Measurements from ENCODE around the gene SIPA1. TPM values are rescaled to one million over a fixed set of nuclear protein-coding genes. Genes with fewer than 3 reads are reported as not detected.
A peak's percentile ranks its signal among the peaks of the same experiment; 100 is the strongest.
"Not testable (repeated sequence)": the region's sequence is repeated elsewhere in the genome, so short reads cannot be mapped to it uniquely, and the experiment has no call there.

SIPA1 gene
- total RNA-seq, 1 donor: 15.2 TPM

- DNase-seq (ENCODE audit: insufficient read length, low spot score, missing footprints): no peak
- H3K27ac ChIP-seq (ENCODE audit: low read depth, low read length): no peak overlapping the region
- H3K9me3 ChIP-seq (ENCODE audit: low read depth, low read length): no peaks in the 10 kb centered on the region
- peaks cover 32% of the 10 kb centered on the region for H4K20me1 ChIP-seq (ENCODE audit: insufficient read depth, low read length)
- peaks cover 50% of the 10 kb centered on the region for H3K79me2 ChIP-seq (ENCODE audit: insufficient read depth, low read length)
- no peak overlapping the region for H3K4me2 ChIP-seq (ENCODE audit: insufficient read depth, low read length)
- H2AFZ ChIP-seq (ENCODE audit: low read length): no peak overlapping the region
- H3K36me3 ChIP-seq (ENCODE audit: insufficient read depth, low read length): peaks cover 73% of the 10 kb centered on the region
- no peaks in the 10 kb centered on the region for H3K27me3 ChIP-seq (ENCODE audit: insufficient read depth, low read length)
- peaks cover 14% of the 10 kb centered on the region for H3K4me1 ChIP-seq (ENCODE audit: insufficient read depth, low read length)
- H3K4me3 ChIP-seq (ENCODE audit: insufficient read depth, low read length): no peak overlapping the region
- TF ChIP-seq CTCF (IDR thresholded peaks at IDR 0.05; ENCODE audit: extremely low read depth, low read depth, low read length): no peak
These were observed 20.5 kb downstream of the SIPA1 start for GRCh38 chr11:65658174-65659021.

- Histone ChIP-seq H3K27me3 (ENCODE audit: insufficient read depth, low read length) (no peaks in the 10 kb centered on the region), H3K9me3 (ENCODE audit: low read depth, low read length) (no peaks in the 10 kb centered on the region), H3K36me3 (ENCODE audit: insufficient read depth, low read length) (peaks cover 64% of the 10 kb centered on the region), H2AFZ (ENCODE audit: low read length) (no peak overlapping the region), H3K4me3 (ENCODE audit: insufficient read depth, low read length) (no peak overlapping the region), H3K79me2 (ENCODE audit: insufficient read depth, low read length) (peaks cover 50% of the 10 kb centered on the region), H3K4me1 (ENCODE audit: insufficient read depth, low read length) (peaks cover 17% of the 10 kb centered on the region), H3K4me2 (ENCODE audit: insufficient read depth, low read length) (no peak overlapping the region), H3K27ac (ENCODE audit: low read depth, low read length) (no peak overlapping the region), H4K20me1 (ENCODE audit: insufficient read depth, low read length) (peaks cover 32% of the 10 kb centered on the region)
- TF ChIP-seq CTCF (IDR thresholded peaks at IDR 0.05; ENCODE audit: extremely low read depth, low read depth, low read length): no peak
- no peak for DNase-seq (ENCODE audit: insufficient read length, low spot score, missing footprints)
These were observed 22.1 kb downstream of the SIPA1 start for GRCh38 chr11:65660038-65660437.

GRCh38 chr11:65660908-65661307 lies 23.0 kb downstream of the SIPA1 start:
- H2AFZ ChIP-seq (ENCODE audit: low read length); H3K4me3 ChIP-seq (ENCODE audit: insufficient read depth, low read length); H3K27me3 ChIP-seq (ENCODE audit: insufficient read depth, low read length); DNase-seq (ENCODE audit: insufficient read length, low spot score, missing footprints); H3K27ac ChIP-seq (ENCODE audit: low read depth, low read length); H3K4me2 ChIP-seq (ENCODE audit: insufficient read depth, low read length); H3K9me3 ChIP-seq (ENCODE audit: low read depth, low read length): not testable (repeated sequence)
- Histone ChIP-seq H3K79me2 (ENCODE audit: insufficient read depth, low read length) (peaks cover 50% of the 10 kb centered on the region), H4K20me1 (ENCODE audit: insufficient read depth, low read length) (peaks cover 32% of the 10 kb centered on the region), H3K36me3 (ENCODE audit: insufficient read depth, low read length) (peaks cover 55% of the 10 kb centered on the region), H3K4me1 (ENCODE audit: insufficient read depth, low read length) (peaks cover 17% of the 10 kb centered on the region)

- Histone ChIP-seq H3K4me3 (ENCODE audit: insufficient read depth, low read length) (peak overlapping the region; percentile 96), H3K4me1 (ENCODE audit: insufficient read depth, low read length) (peaks cover 17% of the 10 kb centered on the region), H4K20me1 (ENCODE audit: insufficient read depth, low read length) (peaks cover 32% of the 10 kb centered on the region), H3K4me2 (ENCODE audit: insufficient read depth, low read length) (peak overlapping the region; percentile 100), H3K27ac (ENCODE audit: low read depth, low read length) (peak overlapping the region; percentile 88), H3K36me3 (ENCODE audit: insufficient read depth, low read length) (peaks cover 48% of the 10 kb centered on the region), H2AFZ (ENCODE audit: low read length) (no peak overlapping the region), H3K9me3 (ENCODE audit: low read depth, low read length) (no peaks in the 10 kb centered on the region), H3K27me3 (ENCODE audit: insufficient read depth, low read length) (no peaks in the 10 kb centered on the region), H3K79me2 (ENCODE audit: insufficient read depth, low read length) (peaks cover 46% of the 10 kb centered on the region)
- no peak for TF ChIP-seq CTCF (IDR thresholded peaks at IDR 0.05; ENCODE audit: extremely low read depth, low read depth, low read length)
- DNase-seq (ENCODE audit: insufficient read length, low spot score, missing footprints): peak; percentile 73
These were observed 23.8 kb downstream of the SIPA1 start for GRCh38 chr11:65661599-65662246.

All from osteoblast (primary cell).